Activated CD8-positive, alpha-beta memory T cell treated with anti-CD3 and anti-CD28 coated beads, Interleukin-2, amount 50 U/mL, for 24 hours (primary cell): ENCODE data around the gene MACROH2A1.

ENCODE experiments used
- DNase-seq: peaks from one replicate; pipeline ENCODE4 v3.0.0-alpha.2; 2020; ENCODE audit errors: extremely low read depth

MACROH2A1 gene

GRCh38 chr5:135435467-135436330, 36.7 kb upstream of the MACROH2A1 start:
- no peak for DNase-seq

- no peak for DNase-seq
Measured at GRCh38 chr5:135434591-135435466, 35.8 kb upstream of the MACROH2A1 start.

GRCh38 chr5:135433681-135434426, 34.8 kb upstream of the MACROH2A1 start:
- DNase-seq: no peak

GRCh38 chr5:135432113-135432512, 33.1 kb upstream of the MACROH2A1 start:
- DNase-seq: no peak

- no peak for DNase-seq
Measured at GRCh38 chr5:135430135-135430437, 31.1 kb upstream of the MACROH2A1 start.

GRCh38 chr5:135429301-135430134, 30.5 kb upstream of the MACROH2A1 start:
- DNase-seq: no peak

- DNase-seq: no peak
Measured at GRCh38 chr5:135428586-135428985, 29.6 kb upstream of the MACROH2A1 start.

- no peak for DNase-seq
Measured at GRCh38 chr5:135426102-135427082, 27.4 kb upstream of the MACROH2A1 start.

GRCh38 chr5:135425641-135426040, 26.6 kb upstream of the MACROH2A1 start:
- no peak for DNase-seq

- DNase-seq: no peak
Measured at GRCh38 chr5:135423846-135424168, 24.8 kb upstream of the MACROH2A1 start.

- DNase-seq: no peak
Measured at GRCh38 chr5:135423146-135423845, 24.3 kb upstream of the MACROH2A1 start.

GRCh38 chr5:135422419-135422818, 23.4 kb upstream of the MACROH2A1 start:
- DNase-seq: no peak

GRCh38 chr5:135417083-135417482, 18.1 kb upstream of the MACROH2A1 start:
- no peak for DNase-seq

GRCh38 chr5:135405082-135405481, 6.1 kb upstream of the MACROH2A1 start:
- no peak for DNase-seq

- no peak for DNase-seq
Measured at GRCh38 chr5:135402031-135402430, 3.0 kb upstream of the MACROH2A1 start.

GRCh38 chr5:135400866-135401265, 1.8 kb upstream of the MACROH2A1 start:
- no peak for DNase-seq

GRCh38 chr5:135399794-135400542, 937 bp upstream of the MACROH2A1 start:
- DNase-seq: no peak

GRCh38 chr5:135398160-135398854, 724 bp downstream of the MACROH2A1 start:
- DNase-seq: no peak
